NCI-H2029 treated with DMSO at 0.1 percent for 48 hours (cell line): ENCODE results near the gene CEP19.
A peak's percentile ranks its signal among the peaks of the same experiment; 100 is the strongest.
"Not testable (repeated sequence)": the region's sequence is repeated elsewhere in the genome, so short reads cannot be mapped to it uniquely, and the experiment has no call there.

Experiments used
- DNase-seq: peaks from one replicate; lab custom pipeline; 2025; lab: John Stamatoyannopoulos, UW

Gene CEP19, protein sequence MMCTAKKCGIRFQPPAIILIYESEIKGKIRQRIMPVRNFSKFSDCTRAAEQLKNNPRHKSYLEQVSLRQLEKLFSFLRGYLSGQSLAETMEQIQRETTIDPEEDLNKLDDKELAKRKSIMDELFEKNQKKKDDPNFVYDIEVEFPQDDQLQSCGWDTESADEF

GRCh38 chr3:196711838-196712513 is at the start of gene CEP19, which contains the start of gene PIGX:
Gene CEP19, minus strand, starts transcription at chr3:196712250. Its CDS starts 3,593 bp downstream, at chr3:196708657.
Gene PIGX, plus strand, starts transcription at chr3:196712377.
- DNase-seq, result peak; percentile 42

- no peak for DNase-seq
Observed at GRCh38 chr3:196757876-196758739, 46.1 kb upstream of the CEP19 start.

GRCh38 chr3:196756732-196757131 is 44.7 kb upstream of the CEP19 start:
- no peak for DNase-seq

- DNase-seq, result no peak
Observed at GRCh38 chr3:196754091-196754981, 42.3 kb upstream of the CEP19 start.

GRCh38 chr3:196753201-196753600 is 41.2 kb upstream of the CEP19 start:
- no peak for DNase-seq

DNA sequence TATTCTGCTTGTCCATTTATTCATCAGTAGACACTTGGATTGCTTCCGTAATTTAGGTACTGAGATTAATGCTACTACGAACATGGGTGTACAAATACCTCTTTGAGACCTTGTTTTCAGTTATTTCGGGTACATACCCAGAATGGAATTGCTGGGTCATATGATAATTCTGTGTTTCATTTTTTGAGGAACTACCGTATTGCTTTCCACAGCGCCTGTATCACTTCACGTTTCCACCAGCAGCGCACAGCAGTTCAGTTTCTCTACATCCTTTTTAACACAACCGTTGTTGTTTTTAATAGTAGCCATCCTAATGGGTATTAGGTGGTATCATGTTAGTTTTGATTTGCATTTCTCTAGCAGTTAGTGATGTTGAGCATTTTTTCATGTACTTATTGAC is 37.1 kb upstream of the CEP19 start:
- DNase-seq, result no peak

- not testable (repeated sequence) for DNase-seq
Observed at GRCh38 chr3:196743569-196743968, 31.5 kb upstream of the CEP19 start.

- DNase-seq, result no peak
Observed at GRCh38 chr3:196741249-196741889, 29.3 kb upstream of the CEP19 start.

- DNase-seq, result no peak
Observed at GRCh38 chr3:196740481-196741248, 28.6 kb upstream of the CEP19 start.

DNA sequence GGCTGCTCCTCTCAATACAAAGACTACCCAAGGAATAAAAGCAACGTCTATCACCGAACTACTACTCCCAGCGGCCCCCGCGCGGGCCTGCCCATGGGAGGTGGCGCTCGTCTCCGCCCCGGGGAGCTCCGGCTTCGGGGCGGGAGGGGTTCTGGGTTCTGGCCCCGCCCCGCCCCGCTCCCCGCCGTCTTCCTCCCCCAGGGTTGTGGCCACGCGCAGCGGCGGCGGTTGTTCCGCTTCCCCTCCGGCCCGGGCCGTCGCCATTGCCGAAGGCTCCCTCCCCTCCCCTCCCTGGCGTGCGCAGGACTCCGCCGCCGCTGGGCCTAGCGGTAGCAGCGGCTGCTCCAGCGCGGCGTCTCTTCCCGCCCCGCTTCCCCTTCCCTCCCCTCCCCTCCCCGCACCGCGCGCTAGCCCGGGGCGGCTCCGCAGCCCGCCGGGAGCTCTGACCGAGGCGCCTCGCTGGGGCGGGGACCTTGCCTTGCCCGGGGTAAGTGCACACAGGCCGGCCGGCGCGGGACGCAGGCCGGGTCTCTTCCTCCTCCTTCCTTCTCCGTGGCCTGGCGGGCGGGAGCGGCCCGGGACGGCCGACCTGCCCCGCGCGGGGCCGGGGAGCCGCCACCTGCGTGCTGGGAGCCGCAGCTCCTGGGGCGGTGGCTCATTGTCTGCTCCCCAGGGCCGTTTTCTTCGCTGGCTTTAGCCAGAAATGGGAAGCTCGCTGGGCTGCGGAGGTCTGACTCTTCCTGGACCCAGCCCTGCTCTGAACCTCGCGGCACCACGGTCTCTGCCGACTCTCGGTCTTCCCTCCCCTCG is 27.8 kb upstream of the CEP19 start, which contains the start of gene PAK2:
Gene PAK2 (plus strand): TSS at position 187 of the 810 bp plus-strand sequence. CDS start 42,790 bp downstream, outside the sequence.
- DNase-seq, result peak; percentile 86

GRCh38 chr3:196737655-196738054 is 25.6 kb upstream of the CEP19 start:
- no peak for DNase-seq

DNA sequence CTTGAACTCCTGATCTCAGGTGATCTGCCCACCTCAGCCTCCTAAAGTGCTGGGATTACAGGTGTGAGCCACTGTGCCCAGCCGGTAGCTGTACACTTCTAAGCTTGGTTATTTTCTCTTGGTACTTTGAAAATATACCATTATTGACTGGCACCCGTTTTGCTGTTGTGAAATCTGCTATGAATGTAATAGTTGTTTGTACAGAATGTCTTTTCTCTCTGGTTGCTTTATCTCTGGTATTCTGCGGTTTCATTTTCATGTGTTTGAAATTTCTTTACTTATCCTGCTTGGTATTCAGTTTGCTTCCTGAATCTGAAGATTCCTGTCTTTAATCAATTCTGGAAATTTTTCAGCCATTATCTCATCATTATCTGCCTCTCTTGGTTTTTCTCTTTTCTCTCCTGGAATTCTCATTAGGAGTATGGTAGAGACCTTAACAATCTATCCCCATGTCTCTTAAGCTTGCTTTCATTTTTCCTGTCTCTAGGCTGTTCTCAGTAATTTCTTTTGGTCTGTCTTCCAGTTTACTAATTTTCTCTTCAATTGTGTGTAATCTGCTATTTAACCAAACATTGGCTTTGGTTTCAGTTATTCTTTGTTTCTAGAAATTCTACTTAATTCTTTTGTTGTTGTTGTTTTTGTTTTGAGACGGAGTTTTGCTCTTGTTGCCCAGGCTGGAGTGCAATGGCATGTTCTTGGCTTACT is 24.8 kb upstream of the CEP19 start:
- no peak for DNase-seq

DNA sequence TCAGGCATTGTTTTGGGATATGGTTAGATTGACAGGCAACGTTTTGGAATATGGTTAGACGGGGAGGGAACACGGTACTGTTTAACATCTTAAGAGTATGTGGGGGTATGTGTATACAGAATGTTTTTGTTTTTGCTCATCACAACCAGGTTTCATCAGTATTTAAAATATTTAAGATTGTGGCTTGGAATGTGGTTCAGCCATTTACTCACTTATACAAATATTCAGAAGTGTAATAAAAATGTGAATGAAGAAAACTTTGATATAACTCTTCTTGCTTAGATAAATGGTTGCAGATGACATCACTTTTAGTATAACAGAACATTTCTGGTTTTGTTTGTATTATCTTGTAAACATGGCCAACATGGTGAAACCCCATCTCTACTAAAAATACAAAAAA is 23.7 kb upstream of the CEP19 start:
- no peak for DNase-seq

DNA sequence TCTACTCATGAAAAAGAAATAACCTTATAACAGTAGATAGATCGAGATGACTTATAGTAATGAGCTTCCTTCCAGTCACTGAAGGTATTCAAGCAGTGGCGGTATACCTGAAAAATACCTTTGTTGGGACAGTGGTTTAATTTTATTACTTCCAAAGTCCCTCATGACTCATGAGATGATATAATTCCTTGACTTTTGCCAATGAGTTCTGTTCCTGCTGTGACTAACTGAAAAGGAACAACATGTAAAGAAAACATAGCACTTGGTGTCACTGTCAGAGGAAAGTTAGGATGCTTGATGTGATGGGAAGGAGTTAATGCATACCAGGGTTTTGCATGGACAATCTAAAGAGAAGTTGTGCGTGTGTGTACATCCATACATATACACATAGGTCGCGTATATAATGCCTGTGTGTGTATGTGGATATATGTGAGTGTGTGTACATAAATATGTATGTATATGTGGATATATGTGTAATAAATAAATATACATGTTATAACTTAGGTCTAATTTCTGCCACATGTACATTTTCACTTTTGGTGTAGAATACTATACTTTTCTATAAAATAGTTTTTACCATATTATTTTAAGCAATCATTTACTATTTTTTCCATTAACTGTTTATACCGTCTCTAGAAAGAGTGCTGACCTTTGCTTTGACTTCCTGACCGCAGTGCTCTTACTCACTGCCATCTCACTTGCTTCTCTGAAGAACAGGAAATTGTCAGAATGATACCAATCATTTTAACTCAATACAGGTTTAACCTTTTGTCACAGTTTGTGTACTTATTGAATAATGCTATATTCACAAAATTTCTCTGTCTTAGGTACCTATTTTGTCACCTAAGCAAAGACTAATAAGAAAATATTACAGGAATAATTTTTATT is 15.0 kb upstream of the CEP19 start:
- no peak for DNase-seq

DNA sequence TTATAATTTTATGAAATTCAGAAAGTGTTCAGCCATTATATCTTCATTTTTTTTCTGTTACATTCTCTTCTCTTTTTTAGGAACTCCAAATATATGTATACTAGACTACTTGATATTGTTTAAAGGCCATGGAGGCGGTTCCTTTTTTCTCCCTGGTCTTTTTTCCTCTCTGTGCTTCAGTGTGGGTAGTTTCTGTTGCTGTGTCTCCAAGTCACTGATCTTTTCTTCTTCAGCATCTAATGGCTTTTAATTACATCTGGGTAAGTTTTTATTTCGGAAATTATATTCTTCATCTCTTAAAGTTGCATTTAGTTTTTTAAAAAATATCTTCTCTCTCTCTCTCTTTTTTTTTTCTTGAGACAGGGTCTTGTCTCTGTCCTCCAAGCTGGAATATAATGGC is 9.0 kb upstream of the CEP19 start:
- no peak for DNase-seq

DNA sequence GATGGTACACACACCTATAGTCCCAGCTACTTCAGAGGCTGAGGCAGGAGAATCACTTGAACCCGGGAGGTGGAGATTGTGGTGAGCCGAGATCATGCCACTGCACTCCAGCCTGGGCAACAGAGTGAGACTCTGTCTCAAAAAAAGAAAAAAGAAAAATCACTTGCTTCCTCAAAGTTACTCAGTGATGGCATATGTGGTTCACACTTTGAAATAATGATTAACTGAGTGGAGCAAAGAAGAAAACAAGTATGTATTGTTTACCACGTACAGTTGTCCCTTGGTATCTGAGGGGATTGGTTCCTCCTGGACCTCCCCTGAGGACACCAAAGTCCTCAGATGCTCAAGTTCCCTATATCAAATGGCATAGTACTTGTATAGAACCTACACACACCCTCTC is 5.1 kb upstream of the CEP19 start:
- not testable (repeated sequence) for DNase-seq

GRCh38 chr3:196712514-196713413 is 714 bp upstream of the CEP19 start:
- DNase-seq, result peak; percentile 21
